Pancreas (tissue), 10 donors: ENCODE measurements around the gene IL34. TPM values are rescaled to one million over a fixed set of nuclear protein-coding genes. Genes with fewer than 3 reads are reported as not detected.
A peak's percentile ranks its signal among the peaks of the same experiment; 100 is the strongest.

ENCODE experiments used
- ATAC-seq, 4 donors: fragments of 200-7000 bp; cut with Tn5 transposase; one replicate each; pipeline versions ENCODE4 v1.8.0 to v1.9.1; 2020; ENCODE audit warnings: mild to moderate bottlenecking in 4 of 4, moderate library complexity in 4 of 4
- DNase-seq, 6 donors: peaks; one replicate each; pipeline ENCODE4 v3.0.0-alpha.2; 2020
- FAIRE-seq: peaks from 2 replicates; lab custom pipeline; 2012; peaks lifted over from hg19 to GRCh38; lab: Jason Lieb, UNC
- H3K27ac ChIP-seq, 4 donors: fragments of 200-600 bp; sonication (generic); 1 replicate in 3 of 4; 2 replicates in 1 of 4; pipeline versions ENCODE4 v1.5.0 to v1.8.0; 2020
- H3K27me3 ChIP-seq, 4 donors: fragments of 200-600 bp; one replicate each; pipeline ENCODE4 v1.8.0; 2021
- H3K36me3 ChIP-seq, 3 donors: fragments of 200-600 bp; sonication (generic) in 1 of 3; one replicate each; pipeline versions ENCODE4 v1.5.0 to v1.8.0; 2020 to 2021
- H3K4me1 ChIP-seq, 3 donors: fragments of 200-600 bp; one replicate each; pipeline ENCODE4 v1.8.0; 2021
- H3K4me3 ChIP-seq, 4 donors: fragments of 200-600 bp; sonication (generic) in 2 of 4; one replicate each; pipeline versions ENCODE4 v1.5.0 to v1.8.0; 2020 to 2021
- H3K9me3 ChIP-seq, 4 donors: fragments of 200-600 bp; one replicate each; pipeline ENCODE4 v1.8.0; 2021
- CTCF ChIP-seq, 4 donors: fragments of 200-600 bp; sonication (generic) in 3 of 4; IDR thresholded peaks; one replicate each; pipeline versions ENCODE4 v1.5.0 to v1.8.0; 2021; ENCODE audit warnings: antibody characterized with exemption in 4 of 4
- WGBS, 2 donors: extraction: QIAGEN DNeasy Blood & Tissue Kit; methylation state at CpG; one replicate each; pipeline ENCODE4 v1.1.7; 2013; 5-methylcytosine and 5-hydroxymethylcytosine counted together
- intact Hi-C, 3 donors: fragments of 100-400 bp; cut with DNase I; formaldehyde crosslinking; loops; one replicate each; pipeline versions ENCODE4 v1.11.1 to v1.14.2; 2022
- polyA plus RNA-seq, 2 donors: library from polyadenylated mRNA; stranded (reverse); fragments of 200-250 nt; gene quantifications; one replicate each; pipeline ENCODE4 v1.2.3, GENCODE V29; 2013
- total RNA-seq, 6 donors: library from RNA; stranded (reverse); fragmentation: NEBNext Ultra II Directional in 4 of 6; extraction: Animal tissue kit (Norgen Biotek cat#: 25700) in 4 of 6; gene quantifications; one replicate each; pipeline versions ENCODE4 v1.2.1 to v1.2.4, GENCODE V29; 2021 to 2023
- donor health status: healthy with polysubstance abuse.
- donor health status: DM: no; HTN: no; CAD: no; lungs with moderate emphysema.
- donor health status: DM: no; HTN: no; CAD: no.
- donor health status: control.
- donor health status: control.
- donor health status: Bipolar disorder and iron deficiency.
- donor health status: DM: yes; HTN: yes; CAD: no.
- donor health status: DM: no; HTN: no; CAD: no.
- donor health status: DM: no; HTN: no; CAD: no.
- donor health status: DM: yes; HTN: yes; CAD: no.

The IL34 gene
- total and polyA plus RNA-seq, 8 donors: 0.51 to 3.9 (median 1.7) TPM

GRCh38 chr16:70695331-70696070 lies 49.1 kb downstream of the IL34 start:
- Histone ChIP-seq H3K9me3 (no peaks in the 10 kb centered on the region), H3K4me1 (no peaks in the 10 kb centered on the region), H3K4me3 (no peak overlapping the region), H3K27me3 (no peaks in the 10 kb centered on the region), H3K27ac (no peak overlapping the region), H3K36me3 (no peaks in the 10 kb centered on the region)
- ATAC-seq: peak in 3 of 4 donors; percentile 29 to 62 (median 49)
- no peak for FAIRE-seq
- TF ChIP-seq CTCF (IDR thresholded peaks at IDR 0.05): no peak
- intact Hi-C loops: no loop called here
- 70 to 72% methylated on average over 14 of the region's 14 CpGs for WGBS, 2 donors
- DNase-seq: peak in 1 of 6 donors; percentile 56

GRCh38 chr16:70696355-70696754 lies 50.0 kb downstream of the IL34 start:
- no peaks in the 10 kb centered on the region for H3K4me1 ChIP-seq
- H3K27ac ChIP-seq: no peak overlapping the region
- no peak for TF ChIP-seq CTCF (IDR thresholded peaks at IDR 0.05)
- DNase-seq (peak in 1 of 6 donors; percentile 10), FAIRE-seq (no peak), ATAC-seq (no peak)
- intact Hi-C loops: no loop called here
- no peaks in the 10 kb centered on the region for H3K27me3 ChIP-seq
- H3K4me3 ChIP-seq: no peak overlapping the region
- WGBS, 2 donors: 95 to 98% methylated on average over 8 of the region's 8 CpGs
- no peaks in the 10 kb centered on the region for H3K36me3 ChIP-seq
- H3K9me3 ChIP-seq: no peaks in the 10 kb centered on the region

GRCh38 chr16:70696952-70697593 lies 50.7 kb downstream of the IL34 start:
- H3K4me1 ChIP-seq: no peaks in the 10 kb centered on the region
- DNase-seq: no peak
- no peak overlapping the region for H3K27ac ChIP-seq
- FAIRE-seq: no peak
- H3K27me3 ChIP-seq: no peaks in the 10 kb centered on the region
- no peak for TF ChIP-seq CTCF (IDR thresholded peaks at IDR 0.05)
- intact Hi-C loops: no loop called here
- no peak overlapping the region for H3K4me3 ChIP-seq
- H3K36me3 ChIP-seq: no peaks in the 10 kb centered on the region
- WGBS, 2 donors: 80 to 89% methylated on average over 19 of the region's 19 CpGs
- H3K9me3 ChIP-seq: no peaks in the 10 kb centered on the region
- ATAC-seq: peak in 1 of 4 donors; percentile 6

GRCh38 chr16:70697594-70698170 lies 51.3 kb downstream of the IL34 start:
- Histone ChIP-seq H3K27ac (no peak overlapping the region), H3K27me3 (no peaks in the 10 kb centered on the region), H3K9me3 (no peaks in the 10 kb centered on the region), H3K4me1 (no peaks in the 10 kb centered on the region), H3K4me3 (no peak overlapping the region), H3K36me3 (no peaks in the 10 kb centered on the region)
- 83 to 87% methylated on average over 13 to 14 of the region's 14 CpGs for WGBS, 2 donors
- DNase-seq: no peak
- ATAC-seq: no peak
- intact Hi-C loops: no loop called here
- no peak for FAIRE-seq
- no peak for TF ChIP-seq CTCF (IDR thresholded peaks at IDR 0.05)
